DND-41 (cell line): ENCODE results near the gene SLC11A2.

Experiments
- ATAC-seq: fragments of 200-7000 bp; cut with Tn5 transposase; 3 replicates; pipeline ENCODE4 v1.9.1; 2021; ENCODE audit warnings: low read depth; ENCODE audit not compliant: insufficient read depth
- DNase-seq: peaks from one replicate; pipeline ENCODE4 v3.0.0-alpha.2; 2020
- H2AFZ ChIP-seq: 2 replicates; pipeline ENCODE4 v1.6.0; 2012; ENCODE audit warnings: low read depth, low read length
- H3K27ac ChIP-seq: 2 replicates; pipeline ENCODE4 v1.5.1; 2012; ENCODE audit warnings: low read length, inconsistent platforms
- H3K27me3 ChIP-seq: fragments of 200-600 bp; sonication (generic); 2 replicates; pipeline ENCODE4 v1.6.0; 2012; ENCODE audit warnings: low read length, mild to moderate bottlenecking, inconsistent platforms; ENCODE audit not compliant: insufficient read depth, poor library complexity
- H3K36me3 ChIP-seq: 2 replicates; pipeline ENCODE4 v1.5.1; 2012; ENCODE audit warnings: low read length, inconsistent platforms; ENCODE audit not compliant: insufficient read depth
- H3K4me1 ChIP-seq: 2 replicates; pipeline ENCODE4 v1.5.1; 2012; ENCODE audit warnings: mild to moderate bottlenecking, low read length; ENCODE audit not compliant: insufficient read depth
- H3K4me2 ChIP-seq: 2 replicates; pipeline ENCODE4 v1.6.0; 2012; ENCODE audit warnings: mild to moderate bottlenecking, moderate library complexity, low read length, inconsistent platforms; ENCODE audit not compliant: insufficient read depth
- H3K4me3 ChIP-seq, 2 experiments: fragments of 200-600 bp in 1 of 2; shearing (Covaris generic) in 1 of 2; 2 replicates each; pipeline ENCODE4 v1.5.1; 2012 to 2016; ENCODE audit warnings: inconsistent platforms in 2 of 2, low read length in 2 of 2, mild to moderate bottlenecking in 2 of 2, low read depth in 1 of 2, moderate library complexity in 1 of 2
- H3K79me2 ChIP-seq: 2 replicates; pipeline ENCODE4 v1.6.0; 2012; ENCODE audit warnings: low read length, inconsistent platforms; ENCODE audit not compliant: insufficient read depth
- H3K9ac ChIP-seq: 2 replicates; pipeline ENCODE4 v1.6.0; 2012; ENCODE audit warnings: low read depth, mild to moderate bottlenecking, inconsistent platforms, low read length, moderate library complexity
- H3K9me3 ChIP-seq: 2 replicates; pipeline ENCODE4 v1.5.1; 2012; ENCODE audit warnings: low read length, moderate library complexity, mild to moderate bottlenecking, inconsistent platforms; ENCODE audit not compliant: insufficient read depth, severe bottlenecking
- H4K20me1 ChIP-seq: 2 replicates; pipeline ENCODE4 v1.6.0; 2012; ENCODE audit warnings: low read length; ENCODE audit not compliant: insufficient read depth
- EZH2 ChIP-seq: IDR thresholded peaks from 3 replicates; pipeline ENCODE4 v1.6.1; 2012; ENCODE audit warnings: borderline replicate concordance, low read depth, mild to moderate bottlenecking, moderate library complexity, low read length, inconsistent platforms; ENCODE audit not compliant: severe bottlenecking
- TF ChIP-seq, protein P1 (sequence below): IDR thresholded peaks from 2 replicates; pipeline ENCODE4 v1.5.1; 2012; ENCODE audit warnings: borderline replicate concordance, low read length, moderate library complexity, mild to moderate bottlenecking; ENCODE audit not compliant: poor library complexity, severe bottlenecking; ENCODE audit errors: extremely low read depth

SLC11A2 gene

DNA sequence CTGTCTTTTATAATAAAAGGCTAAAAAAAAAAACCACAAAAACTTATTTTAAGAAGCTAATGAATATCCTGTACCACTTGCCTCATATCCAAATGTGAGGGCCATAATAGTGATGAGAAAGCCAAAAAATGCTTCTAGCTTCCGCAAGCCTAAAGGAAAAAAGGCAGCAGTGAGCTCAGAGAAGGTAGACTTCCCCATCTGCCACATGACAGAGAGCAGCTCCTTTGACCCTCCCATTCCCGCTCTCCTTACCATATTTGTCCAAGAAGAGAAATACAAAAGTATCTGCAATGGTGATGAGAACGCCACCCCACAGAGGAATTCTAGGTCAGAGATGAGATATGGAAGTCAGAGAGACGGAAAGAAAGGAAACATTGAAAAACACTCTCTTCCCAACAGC is 27.1 kb downstream of the SLC11A2 start:
- Histone ChIP-seq H3K4me2 (no peak overlapping the region), H3K36me3 (peaks cover 73% of the 10 kb centered on the region)

DNA sequence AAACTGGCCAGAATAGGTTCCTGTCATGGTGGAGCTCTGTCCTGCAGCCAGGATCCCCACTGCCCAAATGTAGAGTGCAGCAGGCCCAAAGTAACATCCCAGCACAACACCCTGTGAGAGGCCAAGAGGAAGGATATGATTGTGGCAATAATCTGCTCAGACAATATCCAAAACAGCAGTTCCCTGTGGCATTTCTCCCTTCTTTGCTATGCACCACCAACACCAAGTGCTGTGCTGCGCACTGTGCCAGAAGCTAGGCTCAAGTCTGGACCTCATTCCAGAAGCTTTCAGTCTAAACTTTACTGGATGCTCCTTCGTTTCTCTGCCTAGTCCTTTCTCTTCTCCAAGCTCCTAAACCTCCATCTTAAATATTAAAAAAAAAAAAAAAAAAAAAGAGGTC is 33.4 kb downstream of the SLC11A2 start:
- no peak overlapping the region for H3K9ac ChIP-seq
- H3K4me3 ChIP-seq = no peak overlapping the region
- ATAC-seq (no peak), DNase-seq (no peak)
- H3K4me2 ChIP-seq = no peak overlapping the region
- peaks cover 82% of the 10 kb centered on the region for H3K36me3 ChIP-seq
- no peak overlapping the region for H2AFZ ChIP-seq
- no peaks in the 10 kb centered on the region for H3K27me3 ChIP-seq
- no peak overlapping the region for H3K27ac ChIP-seq
- H3K79me2 ChIP-seq = no peaks in the 10 kb centered on the region
- no peaks in the 10 kb centered on the region for H3K9me3 ChIP-seq
- H3K4me1 ChIP-seq = no peaks in the 10 kb centered on the region
- H4K20me1 ChIP-seq = no peaks in the 10 kb centered on the region
- TF ChIP-seq, protein P1, sequence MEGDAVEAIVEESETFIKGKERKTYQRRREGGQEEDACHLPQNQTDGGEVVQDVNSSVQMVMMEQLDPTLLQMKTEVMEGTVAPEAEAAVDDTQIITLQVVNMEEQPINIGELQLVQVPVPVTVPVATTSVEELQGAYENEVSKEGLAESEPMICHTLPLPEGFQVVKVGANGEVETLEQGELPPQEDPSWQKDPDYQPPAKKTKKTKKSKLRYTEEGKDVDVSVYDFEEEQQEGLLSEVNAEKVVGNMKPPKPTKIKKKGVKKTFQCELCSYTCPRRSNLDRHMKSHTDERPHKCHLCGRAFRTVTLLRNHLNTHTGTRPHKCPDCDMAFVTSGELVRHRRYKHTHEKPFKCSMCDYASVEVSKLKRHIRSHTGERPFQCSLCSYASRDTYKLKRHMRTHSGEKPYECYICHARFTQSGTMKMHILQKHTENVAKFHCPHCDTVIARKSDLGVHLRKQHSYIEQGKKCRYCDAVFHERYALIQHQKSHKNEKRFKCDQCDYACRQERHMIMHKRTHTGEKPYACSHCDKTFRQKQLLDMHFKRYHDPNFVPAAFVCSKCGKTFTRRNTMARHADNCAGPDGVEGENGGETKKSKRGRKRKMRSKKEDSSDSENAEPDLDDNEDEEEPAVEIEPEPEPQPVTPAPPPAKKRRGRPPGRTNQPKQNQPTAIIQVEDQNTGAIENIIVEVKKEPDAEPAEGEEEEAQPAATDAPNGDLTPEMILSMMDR = no peak
- no peak for TF ChIP-seq EZH2

More for the DNA sequence above, 27.1 kb downstream of the SLC11A2 start:
- Histone ChIP-seq H3K9ac (no peak overlapping the region), H3K4me1 (no peaks in the 10 kb centered on the region), H3K79me2 (peaks cover 5% of the 10 kb centered on the region; the same call in 1 of the 2 replicates), H3K27me3 (no peaks in the 10 kb centered on the region), H3K9me3 (no peaks in the 10 kb centered on the region), H3K4me3 (no peak overlapping the region), H3K27ac (no peak overlapping the region), H4K20me1 (no peaks in the 10 kb centered on the region), H2AFZ (no peak overlapping the region)
- no peak for TF ChIP-seq EZH2
- ATAC-seq (no peak), DNase-seq (no peak)

DNA sequence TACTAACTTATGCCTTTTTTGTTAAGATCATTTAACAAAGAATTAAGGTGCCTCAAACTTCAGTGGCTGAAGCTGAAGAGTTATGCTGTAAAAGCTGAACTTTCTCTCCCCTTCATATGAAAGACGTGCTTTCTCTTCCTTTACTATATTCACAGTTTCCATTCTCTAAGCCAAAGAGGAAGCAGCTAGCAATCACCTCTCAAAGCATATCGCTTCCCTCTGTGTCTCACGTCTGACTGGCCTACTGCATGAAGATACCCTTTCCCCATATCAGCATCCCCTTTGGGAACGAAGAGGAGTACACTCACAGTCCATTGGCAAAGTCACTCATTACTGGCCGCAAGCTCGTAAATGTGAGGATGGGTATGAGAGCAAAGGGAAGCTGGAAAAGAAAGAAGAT is 34.9 kb downstream of the SLC11A2 start:
- Histone ChIP-seq H3K9me3 (no peaks in the 10 kb centered on the region), H3K27me3 (no peaks in the 10 kb centered on the region), H3K4me2 (no peak overlapping the region), H3K9ac (no peak overlapping the region), H3K79me2 (no peaks in the 10 kb centered on the region), H3K27ac (no peak overlapping the region), H3K4me1 (no peaks in the 10 kb centered on the region), H3K36me3 (peaks cover 84% of the 10 kb centered on the region), H4K20me1 (no peaks in the 10 kb centered on the region), H2AFZ (no peak overlapping the region), H3K4me3 (no peak overlapping the region)
- ATAC-seq (no peak), DNase-seq (no peak)
- no peak for TF ChIP-seq EZH2
- TF ChIP-seq, protein P1 = no peak

DNA sequence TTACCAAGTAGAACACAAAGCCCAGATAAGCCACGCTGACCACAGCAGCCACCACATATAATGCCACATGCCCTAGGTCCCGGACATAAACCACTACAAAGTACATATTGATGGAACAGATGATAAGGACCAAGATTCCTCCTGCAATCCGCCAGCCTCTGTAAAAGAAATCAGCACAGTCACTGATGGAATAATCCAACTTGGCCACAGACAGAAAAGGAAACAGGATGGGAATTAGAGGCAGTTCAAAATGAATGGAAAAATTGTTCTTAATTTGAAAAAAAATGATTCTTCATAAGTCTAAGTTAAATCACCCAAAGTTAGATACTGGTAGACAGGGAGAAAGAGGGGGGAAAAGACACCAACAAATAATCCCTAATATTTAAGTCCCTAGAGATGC is 35.4 kb downstream of the SLC11A2 start:
- Histone ChIP-seq H3K9me3 (no peaks in the 10 kb centered on the region), H3K4me1 (no peaks in the 10 kb centered on the region), H3K9ac (no peak overlapping the region), H3K79me2 (no peaks in the 10 kb centered on the region), H3K36me3 (peaks cover 84% of the 10 kb centered on the region), H3K4me2 (no peak overlapping the region), H3K27ac (no peak overlapping the region), H3K4me3 (no peak overlapping the region), H3K27me3 (no peaks in the 10 kb centered on the region), H2AFZ (no peak overlapping the region), H4K20me1 (no peaks in the 10 kb centered on the region)
- ATAC-seq (no peak), DNase-seq (no peak)
- no peak for TF ChIP-seq EZH2
- TF ChIP-seq, protein P1 = no peak
